Cerebellar cortex (tissue), 1 donor: ENCODE results near the gene CDK12.
"Not testable (repeated sequence)": the region's sequence is repeated elsewhere in the genome, so short reads cannot be mapped to it uniquely, and the experiment has no call there.

Experiments used
- DNase-seq: peaks from one replicate; pipeline ENCODE4 v3.0.0-alpha.2; 2015; ENCODE audit warnings: low spot score

Gene CDK12

DNA sequence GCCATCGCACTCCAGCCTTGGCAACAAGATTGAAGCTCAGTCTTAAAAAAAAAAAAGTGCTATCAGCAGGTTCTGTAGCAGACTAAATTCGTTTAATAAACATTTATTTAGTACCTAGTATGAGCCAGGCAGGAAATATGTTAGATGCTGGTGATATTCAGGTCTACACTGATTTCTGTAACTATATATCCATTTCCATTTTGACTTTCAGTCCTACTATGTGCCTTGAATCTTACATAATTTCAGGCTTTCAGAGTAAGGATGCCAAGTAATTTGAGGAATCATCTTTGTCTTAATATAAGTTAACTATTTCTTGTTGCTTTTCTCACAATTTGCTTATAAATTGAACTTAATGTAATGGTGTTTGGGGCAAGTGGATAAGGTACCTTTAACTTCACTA is 46.2 kb downstream of the CDK12 start:
- DNase-seq: no peak

DNA sequence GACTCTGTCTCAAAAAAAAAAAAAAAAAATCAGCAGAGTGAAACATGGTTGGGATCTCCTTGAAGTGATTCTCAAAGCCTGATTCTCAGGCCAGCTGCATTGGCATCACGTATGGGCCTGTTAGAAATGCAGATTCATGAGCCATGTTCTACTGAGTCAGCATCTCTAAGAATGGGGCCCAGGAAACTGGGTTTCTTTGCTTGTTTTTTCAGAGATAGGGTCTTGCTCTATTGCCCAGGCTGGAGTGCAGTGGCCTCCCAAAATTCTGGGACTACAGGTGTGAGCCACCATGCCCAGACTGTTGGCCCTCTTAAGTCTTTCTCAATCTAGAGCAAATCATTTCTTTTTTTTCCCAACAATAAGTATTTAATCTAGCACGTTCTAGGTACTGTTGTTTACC is 47.7 kb downstream of the CDK12 start:
- DNase-seq: no peak

DNA sequence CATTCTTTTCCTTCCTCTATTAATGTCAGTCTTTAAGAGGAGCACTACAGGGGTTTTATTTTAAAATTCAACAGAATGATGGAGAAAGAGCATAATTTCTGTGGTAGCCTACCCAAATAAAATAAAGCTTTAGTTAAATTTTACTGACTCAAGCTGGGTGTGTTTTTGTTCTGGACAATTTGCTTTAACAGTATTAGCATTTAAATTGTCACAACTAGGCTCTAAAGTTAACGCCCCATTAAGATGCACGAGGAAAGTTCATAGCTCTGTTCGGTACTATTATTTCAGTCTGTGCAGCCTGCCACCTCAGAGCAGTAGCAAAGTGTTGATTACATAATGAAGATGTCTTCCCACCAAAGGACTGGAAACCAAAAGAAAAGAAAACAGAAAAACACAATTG is 52.0 kb downstream of the CDK12 start:
- no peak for DNase-seq

DNA sequence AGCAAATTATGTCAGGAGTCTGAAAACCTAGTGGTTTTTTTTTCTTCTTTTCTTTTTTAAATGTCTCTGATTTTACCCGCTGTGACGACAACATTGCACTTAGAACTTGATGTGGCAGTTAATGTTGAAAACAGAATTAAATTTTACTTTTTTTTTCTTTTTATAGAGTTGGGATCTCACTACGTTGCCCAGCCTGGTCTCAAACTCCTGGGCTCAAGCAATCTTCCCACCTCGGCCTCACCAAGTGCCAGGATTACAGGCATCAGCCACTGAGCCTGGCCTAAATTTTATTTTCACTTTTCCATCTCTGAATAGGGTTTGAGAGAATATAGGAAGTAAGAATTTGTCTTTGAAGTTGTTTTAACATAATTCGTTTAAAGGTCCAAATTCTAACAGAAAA is 52.6 kb downstream of the CDK12 start:
- no peak for DNase-seq

DNA sequence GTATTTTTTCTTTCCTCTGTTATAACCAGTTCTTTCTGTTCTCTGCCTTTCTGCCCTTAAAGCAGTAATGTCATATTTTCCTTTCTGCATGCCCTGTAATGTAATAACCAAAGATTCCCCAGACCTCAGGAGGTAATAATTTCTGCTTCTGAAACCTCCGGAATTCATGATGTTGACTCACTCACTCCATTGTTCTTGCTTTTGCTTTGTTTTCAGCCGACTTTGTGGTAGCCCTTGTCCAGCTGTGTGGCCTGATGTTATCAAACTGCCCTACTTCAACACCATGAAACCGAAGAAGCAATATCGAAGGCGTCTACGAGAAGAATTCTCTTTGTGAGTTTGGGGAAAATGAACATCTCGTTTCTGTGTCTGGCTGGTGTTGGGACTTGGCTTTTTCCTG is 55.9 kb downstream of the CDK12 start:
- no peak for DNase-seq

DNA sequence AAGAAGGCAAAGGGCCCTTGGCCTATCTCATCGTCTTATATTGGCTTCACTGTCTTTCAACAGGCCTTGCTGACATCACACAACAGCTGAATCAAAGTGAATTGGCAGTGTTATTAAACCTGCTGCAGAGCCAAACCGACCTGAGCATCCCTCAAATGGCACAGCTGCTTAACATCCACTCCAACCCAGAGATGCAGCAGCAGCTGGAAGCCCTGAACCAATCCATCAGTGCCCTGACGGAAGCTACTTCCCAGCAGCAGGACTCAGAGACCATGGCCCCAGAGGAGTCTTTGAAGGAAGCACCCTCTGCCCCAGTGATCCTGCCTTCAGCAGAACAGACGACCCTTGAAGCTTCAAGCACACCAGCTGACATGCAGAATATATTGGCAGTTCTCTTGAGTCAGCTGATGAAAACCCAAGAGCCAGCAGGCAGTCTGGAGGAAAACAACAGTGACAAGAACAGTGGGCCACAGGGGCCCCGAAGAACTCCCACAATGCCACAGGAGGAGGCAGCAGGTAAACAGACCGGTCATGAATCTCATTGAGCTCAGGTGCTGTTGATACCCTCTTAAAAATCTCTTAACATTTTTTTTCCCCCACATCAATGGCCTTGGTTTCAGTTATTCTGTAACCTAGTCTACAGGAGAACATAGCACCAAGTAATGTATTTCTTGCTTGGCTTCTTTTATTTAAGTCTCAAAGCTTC is 64.7 kb downstream of the CDK12 start:
- no peak for DNase-seq

DNA sequence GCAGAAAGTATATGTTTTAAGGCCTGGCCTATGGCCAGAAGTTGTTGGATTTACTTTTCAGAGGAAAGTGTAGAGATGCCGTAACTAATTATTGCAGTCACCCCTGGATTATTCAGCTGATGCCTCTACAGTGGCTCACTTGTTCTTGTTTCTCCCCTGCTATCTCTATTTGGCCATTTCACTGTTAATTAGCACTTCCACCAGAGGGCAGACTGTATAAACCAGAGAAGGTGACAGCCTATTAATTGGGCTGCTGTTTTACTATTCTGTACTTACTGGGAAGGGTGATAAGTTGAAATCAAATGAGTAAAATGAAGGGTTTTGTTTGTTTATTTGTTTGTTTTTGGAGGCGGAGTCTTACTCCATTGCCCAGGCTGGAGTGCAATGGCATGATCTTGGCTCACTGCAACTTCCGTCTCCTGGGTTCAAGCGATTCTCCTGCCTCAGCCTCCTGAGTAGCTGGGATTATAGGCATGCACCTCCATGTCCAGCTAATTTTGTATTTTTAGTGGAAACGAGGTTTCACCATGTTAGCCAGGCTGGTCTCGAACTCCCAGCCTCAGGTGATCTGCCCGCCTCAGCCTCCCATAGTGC is 66.0 kb downstream of the CDK12 start:
- peak; percentile 45 for DNase-seq

DNA sequence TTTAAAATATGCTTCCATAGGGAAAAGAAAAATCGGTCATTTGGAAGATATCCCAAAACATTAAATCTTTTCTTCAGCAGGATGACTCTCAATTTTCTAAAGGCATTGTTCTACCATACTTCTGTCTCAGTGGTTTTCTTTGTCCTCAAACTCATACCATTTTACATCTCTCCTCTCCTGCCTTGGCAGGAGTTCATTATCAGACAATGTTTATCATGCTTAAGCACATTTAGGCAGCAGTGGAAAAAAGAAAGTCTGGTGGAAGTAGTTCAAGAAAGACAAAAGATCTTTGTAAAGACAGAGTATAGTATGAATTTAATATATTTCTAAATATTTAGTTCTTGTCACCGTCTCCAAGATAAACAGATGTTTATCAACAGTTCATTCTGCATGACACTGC is 68.2 kb downstream of the CDK12 start:
- no peak for DNase-seq

DNA sequence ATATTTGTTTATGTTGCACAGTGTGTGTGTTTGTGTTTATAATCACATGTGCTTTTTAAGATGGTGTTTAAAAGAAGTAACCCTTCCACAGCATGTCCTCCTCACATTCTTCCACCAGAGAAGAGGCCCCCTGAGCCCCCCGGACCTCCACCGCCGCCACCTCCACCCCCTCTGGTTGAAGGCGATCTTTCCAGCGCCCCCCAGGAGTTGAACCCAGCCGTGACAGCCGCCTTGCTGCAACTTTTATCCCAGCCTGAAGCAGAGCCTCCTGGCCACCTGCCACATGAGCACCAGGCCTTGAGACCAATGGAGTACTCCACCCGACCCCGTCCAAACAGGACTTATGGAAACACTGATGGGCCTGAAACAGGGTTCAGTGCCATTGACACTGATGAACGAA is 69.2 kb downstream of the CDK12 start:
- DNase-seq: no peak

DNA sequence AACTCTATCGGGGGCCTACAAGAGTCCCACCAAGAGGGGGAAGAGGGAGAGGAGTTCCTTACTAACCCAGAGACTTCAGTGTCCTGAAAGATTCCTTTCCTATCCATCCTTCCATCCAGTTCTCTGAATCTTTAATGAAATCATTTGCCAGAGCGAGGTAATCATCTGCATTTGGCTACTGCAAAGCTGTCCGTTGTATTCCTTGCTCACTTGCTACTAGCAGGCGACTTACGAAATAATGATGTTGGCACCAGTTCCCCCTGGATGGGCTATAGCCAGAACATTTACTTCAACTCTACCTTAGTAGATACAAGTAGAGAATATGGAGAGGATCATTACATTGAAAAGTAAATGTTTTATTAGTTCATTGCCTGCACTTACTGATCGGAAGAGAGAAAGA is 70.0 kb downstream of the CDK12 start:
- no peak for DNase-seq

DNA sequence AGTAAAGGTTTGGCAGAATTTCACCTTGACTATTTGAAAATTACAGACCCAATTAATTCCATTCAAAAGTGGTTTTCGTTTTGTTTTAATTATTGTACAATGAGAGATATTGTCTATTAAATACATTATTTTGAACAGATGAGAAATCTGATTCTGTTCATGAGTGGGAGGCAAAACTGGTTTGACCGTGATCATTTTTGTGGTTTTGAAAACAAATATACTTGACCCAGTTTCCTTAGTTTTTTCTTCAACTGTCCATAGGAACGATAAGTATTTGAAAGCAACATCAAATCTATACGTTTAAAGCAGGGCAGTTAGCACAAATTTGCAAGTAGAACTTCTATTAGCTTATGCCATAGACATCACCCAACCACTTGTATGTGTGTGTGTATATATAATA is 72.6 kb downstream of the CDK12 start:
- DNase-seq: no peak

DNA sequence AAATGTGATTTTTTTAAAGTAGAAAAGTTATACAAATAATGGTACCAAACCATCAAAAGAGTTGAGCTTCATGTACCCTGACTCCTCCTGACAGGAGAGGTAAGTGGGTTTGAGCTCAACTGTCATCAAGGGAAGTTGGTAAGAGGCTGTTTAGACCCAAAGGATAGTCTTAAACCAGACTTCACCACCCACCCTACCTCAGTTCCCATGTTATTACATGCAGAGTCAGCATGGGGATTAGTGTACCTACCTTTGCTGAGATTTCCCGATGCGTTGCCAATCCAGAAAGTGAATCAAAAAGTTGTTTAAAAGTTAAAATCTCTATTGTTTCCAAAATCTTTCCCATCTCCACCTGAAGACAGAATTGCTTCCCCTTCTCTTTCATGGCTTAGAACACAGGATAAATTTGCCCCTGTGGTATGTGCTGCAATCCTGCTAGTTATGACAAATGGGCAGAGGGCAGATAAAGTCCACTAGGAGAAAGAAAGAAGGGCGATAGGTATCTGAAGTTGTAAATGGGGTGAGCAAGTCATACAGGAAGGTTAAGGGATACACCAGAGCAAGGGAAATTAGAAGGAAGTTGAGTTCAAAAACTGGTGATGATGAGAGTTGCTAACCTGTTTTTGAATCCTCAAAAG is 73.6 kb downstream of the CDK12 start:
- DNase-seq: no peak

DNA sequence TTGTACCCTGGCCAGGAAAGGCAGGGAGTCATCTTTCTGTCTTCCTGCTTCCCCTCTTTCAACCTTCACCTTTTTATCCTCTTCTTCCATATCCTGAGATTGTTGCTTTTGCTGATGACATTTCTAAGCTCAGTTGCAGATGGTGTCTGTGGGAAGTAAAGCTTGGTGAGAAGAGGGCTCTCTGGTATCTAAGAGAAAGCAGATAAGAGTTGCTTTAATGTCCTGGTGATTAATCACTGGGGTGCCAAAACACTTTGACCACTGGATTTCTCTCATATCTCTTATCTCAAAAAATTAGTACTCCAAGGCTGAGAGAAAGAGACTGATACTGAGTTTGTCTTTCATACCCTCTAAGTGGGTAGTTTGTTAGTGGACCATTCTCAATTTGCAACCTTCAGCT is 75.2 kb downstream of the CDK12 start:
- DNase-seq: no peak

DNA sequence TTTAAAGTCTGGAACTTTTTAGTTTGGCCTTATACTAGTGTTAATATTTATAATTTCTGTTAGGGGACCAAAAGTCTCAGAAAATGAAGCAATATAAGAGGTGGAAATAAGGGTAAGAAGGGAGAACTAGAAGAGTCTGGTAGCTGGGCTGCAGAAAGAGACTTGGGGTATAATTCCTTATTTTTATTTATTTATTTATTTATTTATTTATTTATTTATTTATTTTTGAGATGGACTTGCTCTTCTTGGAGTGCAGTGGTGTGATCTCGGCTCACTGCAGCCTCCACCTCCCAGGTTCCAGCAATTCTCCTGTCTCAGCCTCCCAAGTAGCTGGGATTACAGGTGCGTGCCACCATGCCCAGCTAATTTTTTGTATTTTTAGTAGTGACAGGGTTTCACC is 76.1 kb downstream of the CDK12 start:
- not testable (repeated sequence) for DNase-seq

DNA sequence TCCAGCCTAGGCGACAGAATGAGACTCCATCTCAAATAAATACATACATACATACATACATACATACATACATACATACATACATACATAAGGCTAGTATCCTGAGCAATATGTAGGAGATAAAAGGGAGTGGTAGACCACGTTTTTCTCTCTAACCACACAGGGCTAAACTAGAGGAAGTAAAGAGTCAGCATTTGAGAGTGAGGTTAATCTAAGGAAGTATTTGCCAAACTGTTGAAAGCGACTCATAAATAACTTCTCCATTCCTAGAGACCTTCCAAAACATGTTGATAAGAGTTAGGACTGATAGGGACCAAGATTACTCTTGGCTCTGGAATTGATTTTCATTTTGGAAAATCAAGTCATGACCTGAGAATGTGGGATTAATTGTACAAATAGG is 77.6 kb downstream of the CDK12 start:
- no peak for DNase-seq

DNA sequence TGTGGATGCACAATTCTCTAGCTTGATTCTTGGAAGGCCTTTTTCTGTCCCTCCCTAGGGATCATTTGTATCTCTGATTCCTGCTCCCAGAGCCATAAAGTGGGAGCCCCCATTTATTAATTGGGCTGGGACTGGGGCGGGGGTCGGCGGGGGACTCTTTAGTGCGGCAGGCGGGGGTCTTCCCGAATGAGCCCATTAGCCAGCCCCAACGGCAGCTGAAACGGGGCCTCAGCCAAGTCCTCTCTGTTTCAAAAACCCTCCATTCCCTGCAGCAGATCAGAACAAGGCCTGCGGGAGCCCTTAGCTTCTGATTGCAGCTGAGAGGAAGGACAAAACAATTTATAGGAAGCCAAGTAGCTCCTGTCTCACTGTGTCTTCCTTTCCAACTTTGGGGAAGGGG is 79.3 kb downstream of the CDK12 start:
- DNase-seq: no peak

DNA sequence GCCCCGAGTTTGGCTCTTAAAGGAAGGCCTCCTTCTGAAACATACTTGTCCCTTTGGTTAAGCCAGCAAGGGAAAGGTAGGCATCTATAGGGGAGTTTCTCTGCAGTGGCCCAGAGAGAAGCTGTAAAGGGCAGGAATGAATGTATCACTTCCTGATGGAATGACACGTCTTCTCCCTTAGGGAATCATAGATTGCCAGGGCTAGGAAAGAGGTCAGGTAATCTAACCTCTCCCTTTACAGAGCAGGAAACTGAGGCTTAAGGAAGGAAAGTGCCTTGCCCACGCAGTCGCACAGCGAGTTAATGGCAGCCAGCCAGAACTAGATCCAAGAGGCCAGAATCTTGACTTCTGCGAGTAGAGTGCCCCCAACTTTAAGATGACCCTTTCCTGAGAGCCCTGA is 80.4 kb downstream of the CDK12 start:
- no peak for DNase-seq

DNA sequence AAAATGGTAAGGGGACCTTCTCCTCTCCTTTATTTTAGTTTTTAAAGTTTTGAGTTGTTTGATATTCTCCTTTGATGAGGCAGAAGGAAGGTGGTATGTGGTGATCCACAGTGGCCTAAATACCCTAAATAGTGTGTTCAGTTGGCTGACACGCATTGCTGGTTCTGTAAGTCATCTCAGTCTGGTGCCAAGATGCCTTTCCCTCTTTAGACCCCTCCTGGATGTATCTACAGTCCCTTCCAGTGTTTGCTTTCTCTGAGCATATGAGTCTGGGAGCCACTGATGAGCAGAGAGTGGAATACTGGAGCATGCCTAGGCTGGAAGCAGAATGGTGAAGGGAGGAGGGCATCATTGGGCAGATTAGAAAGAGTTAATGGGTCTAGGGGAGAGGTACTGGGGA is 81.9 kb downstream of the CDK12 start:
- no peak for DNase-seq

DNA sequence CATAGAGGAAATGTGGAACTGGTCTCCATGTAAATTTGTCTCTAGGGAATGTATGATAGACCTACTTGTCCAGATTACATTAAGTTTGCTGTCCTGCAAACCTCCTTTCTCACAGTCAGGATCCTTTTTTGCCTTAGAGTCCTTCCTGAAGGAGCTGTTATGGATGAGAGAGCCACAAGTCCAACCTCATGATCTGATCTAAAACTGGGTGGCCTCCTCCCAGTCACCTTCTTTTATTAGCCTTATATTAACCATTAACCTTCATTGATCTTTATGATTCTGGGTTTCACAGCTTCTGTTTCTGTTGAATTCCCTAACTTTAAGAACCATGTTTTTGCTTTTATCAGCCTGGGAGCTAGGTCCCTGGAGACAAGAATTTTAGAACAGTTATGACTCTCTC is 82.4 kb downstream of the CDK12 start:
- no peak for DNase-seq

DNA sequence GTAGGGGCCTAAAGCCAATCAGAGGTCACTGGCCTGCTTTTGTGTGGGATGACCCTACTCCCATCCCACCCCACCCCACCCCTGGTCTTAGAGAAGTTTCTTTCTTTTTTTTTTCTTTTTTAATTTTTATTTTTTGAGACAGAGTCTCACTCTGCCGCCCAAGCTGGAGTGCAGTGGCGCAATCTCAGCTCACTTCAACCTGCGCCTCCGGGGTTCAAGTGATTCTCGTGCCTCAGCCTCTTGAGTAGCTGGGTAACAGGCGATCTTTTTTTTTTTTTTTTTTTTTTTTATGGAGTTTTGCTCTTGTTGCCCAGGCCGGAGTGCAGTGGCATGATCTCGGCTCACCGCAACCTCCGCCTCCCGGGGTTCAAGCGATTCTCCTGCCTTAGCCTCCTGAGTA is 83.1 kb downstream of the CDK12 start:
- DNase-seq: not testable (repeated sequence)

DNA sequence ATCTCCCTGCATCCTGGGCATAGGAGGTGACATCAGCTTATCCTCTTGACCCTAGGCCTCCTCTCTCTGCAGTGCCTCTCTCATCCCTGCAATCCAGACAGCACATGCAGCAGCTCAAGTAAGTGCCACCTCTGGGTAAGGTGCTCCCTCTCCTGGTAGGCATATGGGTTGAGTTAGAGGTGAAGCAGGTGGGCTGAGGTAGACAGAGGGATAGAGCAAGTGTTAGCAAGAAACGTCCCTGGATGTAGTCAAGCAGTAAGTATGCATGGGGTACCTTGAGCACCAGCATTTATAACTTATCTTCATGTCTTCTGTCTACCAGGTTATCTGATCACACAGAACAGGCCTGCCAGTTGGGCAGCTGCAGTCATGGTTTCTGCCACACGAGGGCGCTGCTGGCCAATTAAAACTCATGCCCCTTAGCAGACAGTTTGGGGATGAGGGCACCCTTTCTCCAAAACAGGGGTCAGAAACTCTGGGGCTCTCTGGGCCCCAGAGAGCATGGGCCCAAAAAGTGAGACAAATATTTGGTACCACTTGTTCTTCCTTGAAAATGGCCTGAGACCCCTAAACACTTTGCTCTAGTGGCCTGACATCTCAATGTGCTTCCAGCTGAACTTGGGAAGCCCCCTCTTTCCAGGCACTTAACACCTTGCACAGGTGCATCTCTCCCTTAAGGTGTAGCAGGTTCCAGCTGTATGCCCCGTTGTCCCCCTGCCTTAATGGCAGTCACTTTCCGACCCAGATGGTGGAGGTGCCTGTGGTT is 86.6 kb downstream of the CDK12 start:
- peak; percentile 72 for DNase-seq

DNA sequence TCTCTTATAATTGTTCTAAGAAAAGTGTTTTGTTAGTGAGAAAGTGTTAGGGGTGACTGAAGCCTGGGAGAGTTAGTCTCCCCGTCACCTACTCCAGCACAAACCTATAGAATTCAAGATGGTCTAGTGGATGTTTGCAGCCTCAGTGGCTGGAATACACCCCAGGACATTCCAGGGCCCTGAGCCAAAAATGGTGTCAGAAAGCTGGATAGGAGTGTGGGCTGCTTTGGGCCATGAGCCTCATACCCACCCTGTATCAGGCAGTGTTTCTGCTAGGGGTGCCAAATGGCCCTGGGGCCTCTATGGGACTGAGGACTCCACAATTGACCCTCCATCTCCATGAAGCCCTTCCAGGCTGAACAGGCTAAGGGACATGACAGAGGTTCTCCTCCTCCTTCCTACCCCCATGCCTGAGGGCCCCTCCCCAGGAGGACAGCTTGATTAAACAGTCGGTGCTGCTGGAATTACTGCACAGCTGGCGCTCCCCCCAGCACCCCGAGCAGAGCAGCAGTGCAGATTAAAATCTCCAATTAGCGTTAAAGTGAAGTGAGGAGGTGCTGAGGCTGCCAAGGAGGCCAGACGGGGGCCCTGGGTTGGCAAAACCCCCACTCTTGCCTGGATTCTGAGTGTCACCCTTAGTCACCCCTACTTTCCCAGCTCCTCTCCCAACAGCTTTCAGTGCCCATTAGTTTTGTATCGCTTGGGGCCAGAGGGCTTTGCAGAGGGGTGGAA is 87.4 kb downstream of the CDK12 start:
- no peak for DNase-seq
